A549 (cell line): ENCODE data around the gene NFE2.

Source experiments
- EP300 ChIP-seq, 2 experiments: fragments of >200 bp; sonication (Bioruptor Twin); formaldehyde crosslinking; IDR thresholded peaks; 2 replicates in 1 of 2; 3 replicates in 1 of 2; pipeline ENCODE4 v1.6.1; 2016 to 2017
- MAFK ChIP-seq: fragments of 450-650 bp; IDR thresholded peaks from 2 replicates; pipeline ENCODE4 v1.6.1; 2014; ENCODE audit not compliant: partially characterized antibody
- POLR2A ChIP-seq: IDR thresholded peaks from 2 replicates; pipeline ENCODE4 v1.6.1; 2012; ENCODE audit warnings: mild to moderate bottlenecking, low read length
- POLR2AphosphoS2 ChIP-seq: conservative IDR thresholded peaks from 2 replicates; pipeline ENCODE4 v1.6.1; 2012; ENCODE audit warnings: low read length, improper control_type of control experiment, inconsistent platforms
- RCOR1 ChIP-seq: fragments of 150-350 bp; IDR thresholded peaks from 2 replicates; pipeline ENCODE4 v1.6.1; 2014; ENCODE audit warnings: antibody characterized with exemption, low read length, low read depth
- SMC3 ChIP-seq: fragments of >200 bp; sonication (Bioruptor Twin); formaldehyde crosslinking; IDR thresholded peaks from 3 replicates; pipeline ENCODE4 v1.6.1; 2018; ENCODE audit warnings: inconsistent platforms
- TF ChIP-seq, protein P1 (sequence below): fragments of >200 bp; sonication (Bioruptor Twin); formaldehyde crosslinking; IDR thresholded peaks from 3 replicates; pipeline ENCODE4 v1.5.1; 2016
- TF ChIP-seq, protein P2 (sequence below): fragments of 200-600 bp; sonication (generic); IDR thresholded peaks from 2 replicates; pipeline ENCODE4 v1.6.1; 2016; ENCODE audit warnings: antibody characterized with exemption, mild to moderate bottlenecking, moderate library complexity

DNA sequence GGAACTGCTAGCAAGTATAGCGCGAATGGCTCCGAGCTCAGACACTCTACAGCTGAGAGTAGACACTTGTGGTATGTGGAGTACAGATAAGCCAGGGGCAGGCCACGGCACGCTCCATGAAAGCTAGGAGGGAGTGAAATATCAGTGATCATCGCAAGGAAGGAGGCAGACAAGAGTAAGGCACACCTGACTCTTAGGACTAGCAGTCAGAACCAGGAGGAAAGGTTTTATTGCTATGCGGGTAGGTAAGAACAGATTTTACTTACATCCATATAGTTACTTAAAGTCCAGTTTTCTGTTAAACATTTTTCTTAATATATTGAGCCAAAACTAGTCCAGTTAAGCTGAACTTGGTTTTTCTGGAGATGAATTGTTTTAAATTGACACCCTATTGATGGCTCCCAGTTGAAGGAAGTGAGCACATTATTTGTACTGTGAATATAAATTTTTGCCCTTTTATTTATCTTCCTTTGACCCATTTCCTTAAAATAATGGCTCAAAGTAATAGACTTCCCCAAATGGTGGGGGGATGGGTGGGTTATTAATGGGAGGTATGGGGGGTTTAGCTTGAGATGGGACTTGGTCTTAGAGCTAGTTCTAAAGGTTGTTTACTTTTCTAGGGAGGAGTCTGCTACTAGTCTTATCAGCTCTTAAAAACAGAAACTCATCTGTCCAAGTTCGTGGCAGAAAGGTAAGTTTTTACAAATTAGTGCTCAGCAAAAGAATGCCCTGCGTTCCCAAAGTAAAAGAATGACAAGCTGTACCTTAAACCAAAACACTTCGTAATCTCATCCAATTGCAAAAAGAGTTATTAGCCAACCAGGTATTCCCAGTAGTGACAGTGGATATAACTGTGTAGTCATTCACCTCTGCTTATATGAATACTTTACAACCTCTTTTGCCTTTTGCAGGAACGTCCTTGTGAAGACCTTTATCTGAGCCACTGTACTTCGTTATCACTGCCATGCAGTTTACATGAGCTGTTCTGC lies 14.5 kb downstream of the NFE2 start:
- TF ChIP-seq, protein P1, sequence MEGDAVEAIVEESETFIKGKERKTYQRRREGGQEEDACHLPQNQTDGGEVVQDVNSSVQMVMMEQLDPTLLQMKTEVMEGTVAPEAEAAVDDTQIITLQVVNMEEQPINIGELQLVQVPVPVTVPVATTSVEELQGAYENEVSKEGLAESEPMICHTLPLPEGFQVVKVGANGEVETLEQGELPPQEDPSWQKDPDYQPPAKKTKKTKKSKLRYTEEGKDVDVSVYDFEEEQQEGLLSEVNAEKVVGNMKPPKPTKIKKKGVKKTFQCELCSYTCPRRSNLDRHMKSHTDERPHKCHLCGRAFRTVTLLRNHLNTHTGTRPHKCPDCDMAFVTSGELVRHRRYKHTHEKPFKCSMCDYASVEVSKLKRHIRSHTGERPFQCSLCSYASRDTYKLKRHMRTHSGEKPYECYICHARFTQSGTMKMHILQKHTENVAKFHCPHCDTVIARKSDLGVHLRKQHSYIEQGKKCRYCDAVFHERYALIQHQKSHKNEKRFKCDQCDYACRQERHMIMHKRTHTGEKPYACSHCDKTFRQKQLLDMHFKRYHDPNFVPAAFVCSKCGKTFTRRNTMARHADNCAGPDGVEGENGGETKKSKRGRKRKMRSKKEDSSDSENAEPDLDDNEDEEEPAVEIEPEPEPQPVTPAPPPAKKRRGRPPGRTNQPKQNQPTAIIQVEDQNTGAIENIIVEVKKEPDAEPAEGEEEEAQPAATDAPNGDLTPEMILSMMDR: no peak
- no peak for TF ChIP-seq POLR2A
- TF ChIP-seq MAFK: no peak
- TF ChIP-seq, protein P2, sequence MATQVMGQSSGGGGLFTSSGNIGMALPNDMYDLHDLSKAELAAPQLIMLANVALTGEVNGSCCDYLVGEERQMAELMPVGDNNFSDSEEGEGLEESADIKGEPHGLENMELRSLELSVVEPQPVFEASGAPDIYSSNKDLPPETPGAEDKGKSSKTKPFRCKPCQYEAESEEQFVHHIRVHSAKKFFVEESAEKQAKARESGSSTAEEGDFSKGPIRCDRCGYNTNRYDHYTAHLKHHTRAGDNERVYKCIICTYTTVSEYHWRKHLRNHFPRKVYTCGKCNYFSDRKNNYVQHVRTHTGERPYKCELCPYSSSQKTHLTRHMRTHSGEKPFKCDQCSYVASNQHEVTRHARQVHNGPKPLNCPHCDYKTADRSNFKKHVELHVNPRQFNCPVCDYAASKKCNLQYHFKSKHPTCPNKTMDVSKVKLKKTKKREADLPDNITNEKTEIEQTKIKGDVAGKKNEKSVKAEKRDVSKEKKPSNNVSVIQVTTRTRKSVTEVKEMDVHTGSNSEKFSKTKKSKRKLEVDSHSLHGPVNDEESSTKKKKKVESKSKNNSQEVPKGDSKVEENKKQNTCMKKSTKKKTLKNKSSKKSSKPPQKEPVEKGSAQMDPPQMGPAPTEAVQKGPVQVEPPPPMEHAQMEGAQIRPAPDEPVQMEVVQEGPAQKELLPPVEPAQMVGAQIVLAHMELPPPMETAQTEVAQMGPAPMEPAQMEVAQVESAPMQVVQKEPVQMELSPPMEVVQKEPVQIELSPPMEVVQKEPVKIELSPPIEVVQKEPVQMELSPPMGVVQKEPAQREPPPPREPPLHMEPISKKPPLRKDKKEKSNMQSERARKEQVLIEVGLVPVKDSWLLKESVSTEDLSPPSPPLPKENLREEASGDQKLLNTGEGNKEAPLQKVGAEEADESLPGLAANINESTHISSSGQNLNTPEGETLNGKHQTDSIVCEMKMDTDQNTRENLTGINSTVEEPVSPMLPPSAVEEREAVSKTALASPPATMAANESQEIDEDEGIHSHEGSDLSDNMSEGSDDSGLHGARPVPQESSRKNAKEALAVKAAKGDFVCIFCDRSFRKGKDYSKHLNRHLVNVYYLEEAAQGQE: peak; percentile 19; the same call in 1 of the 2 replicates
- no peak for TF ChIP-seq EP300 (IDR thresholded peaks at IDR 0.05)
- peak; percentile 96 for TF ChIP-seq POLR2AphosphoS2
- no peak for TF ChIP-seq RCOR1
- no peak for TF ChIP-seq SMC3
